ENCODE data around the gene HSD17B13. TPM values are rescaled to one million over a fixed set of nuclear protein-coding genes. Genes with fewer than 3 reads are reported as not detected.

The HSD17B13 gene, protein sequence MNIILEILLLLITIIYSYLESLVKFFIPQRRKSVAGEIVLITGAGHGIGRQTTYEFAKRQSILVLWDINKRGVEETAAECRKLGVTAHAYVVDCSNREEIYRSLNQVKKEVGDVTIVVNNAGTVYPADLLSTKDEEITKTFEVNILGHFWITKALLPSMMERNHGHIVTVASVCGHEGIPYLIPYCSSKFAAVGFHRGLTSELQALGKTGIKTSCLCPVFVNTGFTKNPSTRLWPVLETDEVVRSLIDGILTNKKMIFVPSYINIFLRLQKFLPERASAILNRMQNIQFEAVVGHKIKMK
- not detected in 2 replicates for total RNA-seq

DNA sequence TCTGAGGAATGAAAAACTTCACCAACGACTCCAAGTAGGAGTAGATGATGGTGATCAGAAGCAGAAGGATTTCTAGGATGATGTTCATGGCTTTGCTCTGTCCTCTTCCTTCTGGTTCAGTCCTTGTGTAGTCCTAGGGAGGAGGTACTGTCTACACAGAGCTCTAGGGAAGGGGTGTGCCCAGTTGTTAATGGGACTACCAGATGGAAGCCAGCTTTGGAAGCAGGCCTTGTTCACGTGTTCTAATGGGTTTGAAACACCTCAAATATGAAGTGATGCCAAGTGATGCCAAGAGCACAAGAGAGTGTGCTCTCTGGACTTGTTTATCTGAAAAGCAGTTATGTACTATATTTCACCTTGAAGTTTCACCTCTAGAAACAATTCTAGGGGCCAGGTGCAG is at the start of gene HSD17B13:
HSD17B13 (minus strand) TSS at position 129 of the 400 bp plus-strand sequence; CDS start at position 88, 41 bp downstream.

Small RNAs within 50 kb of the gene (small RNA-seq; reads per million reads assigned to genes)
- gene MIR5705, result not detected

Other genes with a start within 250 kb of the HSD17B13 start
- gene KLHL8, start 102.3 kb downstream of the HSD17B13 start, total RNA-seq, result 6.1 and 7.5 TPM in 2 replicates
- 21.0 and 27.1 TPM in 2 replicates for gene HSD17B11, start 68.3 kb upstream of the HSD17B13 start, total RNA-seq
- gene NUDT9, start 99.7 kb upstream of the HSD17B13 start, total RNA-seq, result 6.9 and 7.5 TPM in 2 replicates
- gene SPARCL1, start 206.5 kb upstream of the HSD17B13 start, total RNA-seq, result not detected in 2 replicates

Data from placental epithelial cell (primary cell).